Activated T-cell treated with anti-CD3 and anti-CD28 coated beads, Interleukin-2, amount 50 U/mL, for 72 hours (primary cell): ENCODE results near the gene CENPO. TPM values are rescaled to one million over a fixed set of nuclear protein-coding genes. Genes with fewer than 3 reads are reported as not detected.
"Not testable (repeated sequence)": the region's sequence is repeated elsewhere in the genome, so short reads cannot be mapped to it uniquely, and the experiment has no call there.

Experiments
- ATAC-seq, 2 donors: fragments of 150-1000 bp; cut with Tn5 transposase; replicated peaks in 1 of 2; 2 replicates each; pipeline ENCODE4 v1.10.0; 2021; ENCODE audit warnings: moderate library complexity in 2 of 2, mild to moderate bottlenecking in 1 of 2
- DNase-seq, 2 donors: peaks; one replicate each; pipeline ENCODE4 v3.0.0; 2021 to 2022; ENCODE audit warnings: mixed read lengths in 1 of 2
- H3K27ac Mint-ChIP-seq: one replicate; pipeline ENCODE4 v1.8.0; 2022; ENCODE audit warnings: mild to moderate bottlenecking, moderate library complexity, mixed read lengths
- H3K27me3 Mint-ChIP-seq: one replicate; pipeline ENCODE4 v1.8.0; 2022; ENCODE audit warnings: low read depth, mixed read lengths
- H3K36me3 Mint-ChIP-seq, 2 donors: one replicate each; pipeline ENCODE4 v1.8.0; 2022; ENCODE audit warnings: mixed read lengths in 2 of 2, mild to moderate bottlenecking in 1 of 2; ENCODE audit not compliant: insufficient read depth in 2 of 2
- H3K4me1 Mint-ChIP-seq: one replicate; pipeline ENCODE4 v1.8.0; 2022; ENCODE audit warnings: low read depth, mixed read lengths
- H3K4me3 Mint-ChIP-seq, 2 donors: one replicate each; pipeline ENCODE4 v1.8.0; 2022; ENCODE audit warnings: mild to moderate bottlenecking in 2 of 2, mixed read lengths in 2 of 2, moderate library complexity in 2 of 2
- H3K9me3 Mint-ChIP-seq, 2 donors: one replicate each; pipeline ENCODE4 v1.8.0; 2022; ENCODE audit warnings: mixed read lengths in 2 of 2
- total RNA-seq, 2 donors: library from RNA; stranded (reverse); gene quantifications; one replicate each; pipeline ENCODE4 v1.2.3, GENCODE V29; 2022

CENPO gene
- total RNA-seq, 2 donors from 2014 or later, result 38.6 to 44.1 TPM

DNA sequence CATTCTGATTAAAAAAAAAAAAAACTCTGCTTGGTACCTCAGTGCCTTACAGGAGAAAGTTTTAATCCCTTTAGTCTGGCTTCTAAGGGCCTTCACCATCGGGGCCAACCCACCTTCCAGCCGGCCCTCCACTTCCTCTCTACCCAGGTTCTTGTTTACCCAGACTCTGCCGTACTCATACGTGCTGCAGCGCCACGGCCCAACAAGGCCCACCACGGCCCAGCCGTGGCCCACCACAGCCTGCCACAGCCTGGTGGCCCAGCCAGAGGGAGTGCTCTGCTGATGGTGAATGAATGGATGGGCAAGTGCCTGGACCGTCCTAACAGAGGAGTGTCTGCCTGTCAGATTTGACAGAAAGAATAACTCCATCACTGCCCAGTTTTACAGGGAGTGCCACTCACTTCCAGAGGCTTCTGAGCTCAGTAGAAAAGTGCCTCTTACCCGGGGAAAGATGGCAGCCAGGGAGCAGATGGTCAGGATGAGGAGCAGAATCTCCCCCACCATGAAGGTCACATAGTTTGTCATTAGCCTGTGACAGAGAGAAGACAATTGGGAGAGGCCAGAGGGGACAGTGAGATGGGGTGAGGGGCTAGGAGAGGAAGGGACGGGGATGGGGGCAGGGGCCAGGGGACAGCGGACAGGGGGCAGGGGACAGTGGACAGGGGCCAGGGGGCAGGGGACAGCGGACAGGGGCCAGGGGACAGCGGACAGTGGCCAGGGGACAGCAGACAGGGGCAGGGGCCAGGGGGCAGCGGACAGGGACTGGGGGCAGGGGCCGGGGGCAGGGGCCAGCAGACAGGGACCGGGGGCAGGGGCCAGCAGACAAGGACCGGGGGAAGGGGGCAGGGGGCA is 38.2 kb downstream of the CENPO start:
- peaks cover 0 to 9% of the 10 kb centered on the region in 2 donors for H3K36me3 Mint-ChIP-seq

DNA sequence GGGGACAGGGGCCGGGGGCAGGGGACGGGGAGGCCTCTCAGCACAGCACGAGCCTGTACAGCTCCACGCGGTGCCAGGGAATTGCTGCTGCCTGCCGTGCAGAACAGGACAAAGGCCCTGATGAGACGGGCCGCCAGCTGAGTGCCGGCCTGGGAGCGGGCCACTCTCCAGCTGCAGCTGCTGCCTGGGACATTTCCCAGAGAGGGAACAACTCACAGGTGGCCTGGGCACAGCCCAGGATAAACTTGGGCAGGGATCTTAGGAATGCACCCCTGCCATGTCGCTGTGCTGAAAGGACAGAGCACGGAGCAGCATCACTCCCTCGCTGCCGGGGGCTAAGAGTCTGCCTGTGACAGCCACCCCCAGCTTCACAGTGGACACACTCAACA is 38.8 kb downstream of the CENPO start:
- H3K36me3 Mint-ChIP-seq, result peaks cover 0 to 9% of the 10 kb centered on the region in 2 donors
- H3K27ac Mint-ChIP-seq, result no peak overlapping the region
- no peaks in the 10 kb centered on the region for H3K9me3 Mint-ChIP-seq
- ATAC-seq (no peak), DNase-seq (no peak)
- no peak overlapping the region for H3K4me3 Mint-ChIP-seq
- no peaks in the 10 kb centered on the region for H3K27me3 Mint-ChIP-seq
- peaks cover 4% of the 10 kb centered on the region for H3K4me1 Mint-ChIP-seq

More for the DNA sequence above, 38.2 kb downstream of the CENPO start:
- no peaks in the 10 kb centered on the region for H3K27me3 Mint-ChIP-seq
- DNase-seq (no peak), ATAC-seq (no peak)
- H3K4me1 Mint-ChIP-seq, result peaks cover 10% of the 10 kb centered on the region
- no peak overlapping the region for H3K4me3 Mint-ChIP-seq
- peak overlapping the region; percentile 13 for H3K27ac Mint-ChIP-seq
- H3K9me3 Mint-ChIP-seq, result no peaks in the 10 kb centered on the region

DNA sequence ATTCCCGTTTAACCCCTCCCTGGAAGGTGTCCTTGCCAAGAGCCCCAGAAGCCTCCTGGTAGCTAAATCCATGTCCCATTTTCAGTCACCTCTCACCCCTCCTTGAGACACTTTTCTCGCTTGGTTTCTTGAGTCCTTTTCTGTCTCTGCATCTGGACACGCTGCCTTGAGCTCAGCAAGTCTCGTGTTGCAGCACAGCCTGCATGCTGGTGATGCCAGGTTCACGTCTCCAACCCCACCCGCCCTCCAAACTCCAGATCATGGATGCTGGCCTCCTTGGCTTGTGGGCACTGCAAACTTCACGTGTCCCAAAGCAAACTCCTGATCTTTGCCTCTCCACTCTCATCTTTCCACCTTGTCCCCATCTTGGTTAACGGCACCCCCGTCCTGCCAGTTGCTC is 39.3 kb downstream of the CENPO start:
- no peaks in the 10 kb centered on the region for H3K27me3 Mint-ChIP-seq
- no peak for ATAC-seq
- no peak for DNase-seq
- H3K36me3 Mint-ChIP-seq, result peaks cover 0 to 9% of the 10 kb centered on the region in 2 donors
- no peak overlapping the region for H3K4me3 Mint-ChIP-seq
- no peaks in the 10 kb centered on the region for H3K4me1 Mint-ChIP-seq
- no peaks in the 10 kb centered on the region for H3K9me3 Mint-ChIP-seq
- no peak overlapping the region for H3K27ac Mint-ChIP-seq

DNA sequence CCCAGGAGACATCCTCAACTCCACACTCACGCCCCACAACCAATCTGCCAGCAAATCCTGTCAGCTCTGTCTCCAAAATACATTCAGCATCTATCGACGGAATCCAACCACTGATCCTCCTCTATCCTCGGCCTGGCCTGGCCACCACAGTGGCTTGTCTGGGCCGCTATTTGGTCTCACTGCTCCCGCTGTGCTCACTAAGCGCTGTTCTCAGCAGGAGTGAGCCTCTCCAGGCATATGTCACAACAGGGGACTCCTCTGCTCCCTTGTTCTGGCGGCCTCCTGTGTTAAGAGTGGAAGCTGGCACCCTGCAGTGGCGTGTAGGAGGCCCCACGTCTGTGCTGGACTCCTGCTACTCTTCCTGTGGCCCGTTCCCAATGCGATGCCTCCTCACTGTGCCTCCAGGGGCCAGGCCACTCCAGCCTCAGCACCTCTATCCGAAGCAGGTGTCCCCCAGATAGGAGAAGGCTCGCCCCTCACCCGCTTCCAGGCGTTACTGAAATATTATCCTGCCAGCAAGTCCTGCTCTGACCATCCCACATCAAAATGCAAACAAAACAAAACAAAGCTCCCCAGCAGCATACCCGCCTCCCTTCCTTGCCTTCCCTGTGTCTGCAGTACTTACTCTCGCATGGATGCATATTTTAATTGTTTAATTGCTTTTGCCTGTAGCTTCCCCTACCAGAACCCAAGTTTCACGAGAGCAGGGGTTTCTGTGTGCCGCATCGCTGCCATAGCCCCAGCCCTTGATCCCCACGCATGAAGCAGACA is 39.9 kb downstream of the CENPO start:
- ATAC-seq (no peak), DNase-seq (no peak)
- H3K27me3 Mint-ChIP-seq, result no peaks in the 10 kb centered on the region
- H3K36me3 Mint-ChIP-seq, result peaks cover 0 to 9% of the 10 kb centered on the region in 2 donors
- no peak overlapping the region for H3K27ac Mint-ChIP-seq
- no peaks in the 10 kb centered on the region for H3K4me1 Mint-ChIP-seq
- H3K4me3 Mint-ChIP-seq, result no peak overlapping the region
- H3K9me3 Mint-ChIP-seq, result no peaks in the 10 kb centered on the region

DNA sequence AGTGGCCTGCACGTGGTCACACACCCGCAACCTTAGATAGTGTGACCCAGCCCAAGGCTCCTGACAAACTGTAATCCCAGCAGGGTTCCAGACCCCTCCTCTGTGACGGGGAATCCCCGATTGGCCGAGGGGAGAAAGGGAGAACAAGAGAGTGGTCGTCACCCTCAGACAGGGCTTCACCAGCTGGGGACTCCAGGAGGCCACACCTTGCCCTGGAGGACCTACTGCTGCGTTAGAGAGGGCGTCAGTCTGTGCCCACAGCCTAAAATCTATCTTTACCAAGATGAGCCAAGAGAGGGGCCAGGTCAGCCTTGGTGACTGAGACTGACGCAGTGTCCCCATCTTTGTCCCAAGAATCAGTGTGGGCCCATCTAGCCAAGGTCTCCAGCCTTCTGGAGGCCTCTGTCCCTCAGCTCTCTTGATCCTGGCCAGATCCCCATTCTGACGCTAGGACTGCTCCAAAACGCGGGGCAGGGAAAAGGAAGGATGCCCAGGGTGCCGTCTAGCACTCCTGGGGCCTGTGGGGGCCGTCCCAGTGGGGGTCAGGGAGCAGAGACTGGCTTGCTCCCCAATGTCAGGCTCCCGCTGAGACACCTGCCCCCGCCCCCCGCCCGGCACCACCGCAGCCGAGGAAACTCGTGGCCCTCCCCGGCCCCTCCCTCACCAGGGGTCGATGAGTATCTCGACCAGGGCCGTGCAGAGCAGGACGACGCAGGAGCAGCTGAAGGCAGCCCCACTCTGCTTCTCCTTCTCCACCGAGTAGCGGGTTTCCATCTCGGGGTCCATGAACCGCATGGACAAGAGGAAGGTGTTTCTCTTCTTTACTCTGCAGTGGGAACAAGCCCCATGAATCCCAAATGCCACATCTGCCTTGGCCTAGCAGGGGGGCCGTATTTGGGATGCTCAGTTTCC is 40.9 kb downstream of the CENPO start:
- H3K4me3 Mint-ChIP-seq, result no peak overlapping the region
- no peak overlapping the region for H3K27ac Mint-ChIP-seq
- no peaks in the 10 kb centered on the region for H3K4me1 Mint-ChIP-seq
- H3K27me3 Mint-ChIP-seq, result no peaks in the 10 kb centered on the region
- H3K9me3 Mint-ChIP-seq, result no peaks in the 10 kb centered on the region
- H3K36me3 Mint-ChIP-seq, result peaks cover 0 to 9% of the 10 kb centered on the region in 2 donors
- ATAC-seq, result no peak
- DNase-seq, result no peak

DNA sequence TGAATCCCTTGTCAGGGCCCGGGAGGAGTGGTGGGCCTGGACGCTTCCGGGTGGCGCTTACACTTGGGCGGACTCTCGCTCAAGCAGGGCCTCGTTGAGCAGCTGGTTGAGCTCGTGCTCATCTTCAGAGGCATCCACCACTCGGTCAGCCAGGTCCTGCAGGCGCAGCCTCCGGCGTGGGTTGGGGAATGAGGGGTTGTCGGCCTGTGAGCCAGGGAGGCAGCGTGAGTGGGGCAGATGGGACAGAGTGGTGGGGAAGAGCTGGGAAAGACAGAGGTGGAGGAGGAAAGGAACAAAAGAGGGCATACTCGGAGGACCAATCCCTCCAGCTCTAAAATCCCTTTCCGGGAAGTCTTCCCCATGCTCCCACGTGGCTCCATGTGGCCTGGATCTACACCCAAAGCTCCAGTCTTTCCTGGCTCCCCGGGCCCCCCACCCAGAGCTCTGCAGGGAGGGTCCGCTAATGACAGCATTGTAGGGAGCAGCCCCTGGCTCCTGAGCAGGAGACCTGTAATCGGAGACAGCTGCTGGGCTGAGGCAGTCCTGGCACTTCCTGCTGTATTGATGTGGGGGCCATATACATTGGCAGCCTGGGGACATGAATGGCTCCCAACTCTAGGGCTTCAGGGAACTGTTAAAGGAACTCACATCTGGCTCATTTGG is 41.6 kb downstream of the CENPO start:
- DNase-seq, result no peak
- no peak for ATAC-seq
- Mint-ChIP-seq H3K4me3 (no peak overlapping the region), H3K36me3 (peaks cover 0 to 9% of the 10 kb centered on the region in 2 donors), H3K9me3 (no peaks in the 10 kb centered on the region), H3K27ac (no peak overlapping the region), H3K4me1 (no peaks in the 10 kb centered on the region), H3K27me3 (no peaks in the 10 kb centered on the region)

DNA sequence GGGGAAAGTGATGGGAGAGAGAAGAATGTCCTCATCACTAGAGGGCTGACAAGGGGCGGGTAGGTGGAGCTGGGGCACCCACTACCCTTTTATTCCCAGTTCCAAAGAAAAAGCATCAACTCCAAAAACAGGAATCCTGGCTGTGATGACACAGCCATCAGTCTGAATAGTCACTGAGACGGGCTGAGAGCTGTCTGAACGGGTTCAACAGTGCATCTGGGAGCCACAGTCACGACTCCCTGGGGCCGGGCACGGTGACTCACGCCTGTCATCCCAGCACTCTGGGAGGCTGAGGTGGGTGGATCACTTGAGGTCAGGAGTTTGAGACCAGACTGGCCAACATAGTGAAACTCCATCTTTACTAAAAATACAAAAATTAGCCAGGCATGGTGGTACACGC is 42.2 kb downstream of the CENPO start:
- DNase-seq, ATAC-seq, H3K36me3 Mint-ChIP-seq, H3K27ac Mint-ChIP-seq, H3K4me3 Mint-ChIP-seq, H3K27me3 Mint-ChIP-seq, H3K9me3 Mint-ChIP-seq, H3K4me1 Mint-ChIP-seq: not testable (repeated sequence)

DNA sequence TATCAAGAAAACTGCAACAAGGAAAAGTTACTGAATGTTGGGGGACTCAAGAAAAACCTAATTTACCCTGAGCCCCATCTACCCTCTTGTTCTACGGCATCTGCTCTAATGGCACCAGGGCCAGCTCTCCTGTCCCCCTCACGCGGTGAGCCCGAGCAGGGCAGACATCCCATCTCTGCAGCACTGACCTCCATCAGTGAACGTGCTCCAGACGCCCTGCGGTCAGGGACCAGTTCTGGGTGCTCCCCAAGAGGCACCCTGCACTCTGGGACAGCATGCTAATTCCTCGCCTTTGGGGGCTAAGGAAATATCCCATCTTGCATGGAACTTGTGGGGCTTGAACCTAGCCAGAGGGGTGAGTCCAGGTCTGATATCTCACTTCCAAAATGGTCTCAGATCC is 43.0 kb downstream of the CENPO start:
- Mint-ChIP-seq H3K27ac (no peak overlapping the region), H3K4me3 (no peak overlapping the region), H3K9me3 (no peaks in the 10 kb centered on the region), H3K4me1 (no peaks in the 10 kb centered on the region), H3K36me3 (peaks cover 0 to 9% of the 10 kb centered on the region in 2 donors), H3K27me3 (no peaks in the 10 kb centered on the region)
- DNase-seq (no peak), ATAC-seq (no peak)

DNA sequence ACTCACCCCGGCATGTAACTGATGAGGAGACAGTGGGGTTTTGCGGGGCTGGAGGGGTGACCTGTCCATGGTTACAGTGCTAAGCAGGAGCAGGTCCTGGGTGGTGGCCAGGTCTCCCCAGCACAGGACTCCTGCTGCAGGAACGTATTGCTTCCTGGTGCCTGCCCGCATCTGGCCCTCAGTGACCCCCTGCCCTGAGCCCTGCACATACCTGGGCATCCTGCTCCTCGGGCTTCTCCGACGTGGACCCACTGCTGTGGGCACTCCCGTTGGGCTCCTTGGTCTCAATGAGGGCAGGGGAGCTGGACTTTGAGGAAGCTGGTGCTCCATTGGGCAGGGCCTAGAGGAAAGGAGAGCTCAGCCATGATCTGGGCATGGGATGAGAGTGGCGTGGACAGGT is 43.5 kb downstream of the CENPO start:
- Mint-ChIP-seq H3K27ac (no peak overlapping the region), H3K27me3 (no peaks in the 10 kb centered on the region), H3K4me1 (no peaks in the 10 kb centered on the region), H3K36me3 (peaks cover 0 to 9% of the 10 kb centered on the region in 2 donors), H3K4me3 (no peak overlapping the region), H3K9me3 (no peaks in the 10 kb centered on the region)
- DNase-seq (no peak), ATAC-seq (no peak)

DNA sequence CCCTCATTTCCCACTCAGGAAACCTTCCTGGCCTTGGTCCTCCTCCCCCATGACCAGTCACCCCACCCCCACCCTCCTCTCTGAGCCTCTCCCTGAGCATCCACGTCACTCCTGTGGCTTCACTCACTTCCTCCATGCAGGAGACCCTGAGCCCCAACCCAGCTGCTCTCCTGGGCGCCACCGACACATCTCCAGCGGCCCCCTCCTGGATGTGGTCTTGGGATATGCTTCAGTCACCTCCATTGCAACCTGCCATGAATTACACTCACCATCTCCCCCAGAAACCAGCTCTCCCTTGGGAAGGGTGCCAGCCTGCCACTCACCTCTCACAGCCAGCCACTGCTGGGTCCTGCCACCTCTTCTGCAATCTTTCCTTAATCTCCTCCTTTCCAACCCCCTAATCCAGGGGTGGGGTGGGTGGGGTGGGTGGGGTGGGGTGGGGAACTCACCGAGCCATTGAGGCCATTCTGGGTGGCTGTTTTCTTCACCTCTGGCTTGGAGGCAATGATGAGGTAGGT is 44.8 kb downstream of the CENPO start:
- H3K27me3 Mint-ChIP-seq, result no peaks in the 10 kb centered on the region
- DNase-seq (no peak), ATAC-seq (no peak)
- H3K9me3 Mint-ChIP-seq, result no peaks in the 10 kb centered on the region
- H3K4me3 Mint-ChIP-seq, result no peak overlapping the region
- peaks cover 0 to 6% of the 10 kb centered on the region in 2 donors for H3K36me3 Mint-ChIP-seq
- H3K27ac Mint-ChIP-seq, result no peak overlapping the region
- no peaks in the 10 kb centered on the region for H3K4me1 Mint-ChIP-seq

DNA sequence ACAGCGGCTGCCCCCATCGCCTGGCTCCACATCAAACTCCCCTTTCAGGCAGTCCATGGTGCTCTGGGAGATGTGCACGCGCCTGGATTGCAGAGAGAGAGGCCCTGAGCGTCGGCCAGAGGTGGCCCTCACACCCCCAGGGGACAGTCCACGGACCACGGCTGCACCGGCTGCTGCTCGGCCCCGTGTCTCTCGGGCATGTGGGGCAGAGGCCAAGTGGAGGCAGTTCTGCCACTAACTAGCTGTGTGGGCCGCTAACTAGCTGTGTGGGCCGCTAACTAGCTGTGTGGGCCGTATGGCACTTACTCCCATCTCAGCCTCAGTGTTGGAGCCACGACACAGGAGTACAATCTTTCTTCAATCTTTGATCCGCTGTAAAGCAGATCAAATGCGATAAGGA is 45.3 kb downstream of the CENPO start:
- Mint-ChIP-seq H3K9me3 (no peaks in the 10 kb centered on the region), H3K4me1 (no peaks in the 10 kb centered on the region), H3K27me3 (no peaks in the 10 kb centered on the region), H3K27ac (no peak overlapping the region), H3K4me3 (no peak overlapping the region), H3K36me3 (peaks cover 0 to 6% of the 10 kb centered on the region in 2 donors)
- ATAC-seq, result no peak
- no peak for DNase-seq

DNA sequence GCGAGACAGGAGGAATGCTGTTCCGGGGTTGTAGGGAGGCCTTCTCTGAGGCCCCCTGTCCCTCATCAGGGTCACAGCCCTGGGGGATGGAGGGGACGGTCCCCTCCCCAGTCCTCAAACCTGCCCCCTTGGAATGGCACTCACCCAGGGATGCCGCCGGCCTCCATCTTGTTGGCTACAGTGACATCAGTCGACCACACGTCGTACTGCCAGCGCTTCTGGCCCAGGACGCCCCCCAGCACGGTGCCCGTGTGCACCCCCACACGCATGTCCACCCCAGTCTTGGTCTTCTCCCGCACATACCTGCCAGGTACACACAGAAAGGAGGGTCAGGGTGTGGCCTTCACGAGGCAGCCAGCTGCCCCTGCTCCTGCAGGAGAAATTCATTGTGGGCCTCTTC is 46.5 kb downstream of the CENPO start:
- no peak for ATAC-seq
- H3K27me3 Mint-ChIP-seq, result no peaks in the 10 kb centered on the region
- no peaks in the 10 kb centered on the region for H3K9me3 Mint-ChIP-seq
- H3K36me3 Mint-ChIP-seq, result peaks cover 0 to 4% of the 10 kb centered on the region in 2 donors
- H3K4me3 Mint-ChIP-seq, result no peak overlapping the region
- H3K4me1 Mint-ChIP-seq, result no peaks in the 10 kb centered on the region
- DNase-seq, result no peak
- H3K27ac Mint-ChIP-seq, result no peak overlapping the region
